ENCODE measurements around the gene SPN. TPM values are rescaled to one million over a fixed set of nuclear protein-coding genes. Genes with fewer than 3 reads are reported as not detected.
A peak's percentile ranks its signal among the peaks of the same experiment; 100 is the strongest.

The SPN gene
- total and polyA plus RNA-seq, 9 of the 15 experiments (the other 6 are each of a cell fraction or from before 2014, with no cell fraction given) = 24.3 to 225 (median 79.4) TPM

GRCh38 chr16:29664091-29664921 is 1.3 kb downstream of the SPN start (continued):
- TF ChIP-seq REST (IDR thresholded peaks at IDR 0.05; ENCODE audit: borderline replicate concordance) (no peak), REST (CRISPR knock-in tag; IDR thresholded peaks at IDR 0.05; ENCODE audit: low read depth) (peak; percentile 20; the same call in 1 of the 2 replicates), SMAD4 (CRISPR knock-in tag; conservative IDR thresholded peaks at IDR 0.05) (0 out of 2 replicates have a peak, but pooled peaks have one; percentile 40), NFE2 (IDR thresholded peaks at IDR 0.05; ENCODE audit: low read depth) (no peak), EP400 (IDR thresholded peaks at IDR 0.05) (peak; percentile 51; the same call in 1 of the 2 replicates), HDAC3 (IDR thresholded peaks at IDR 0.05; ENCODE audit: borderline replicate concordance, partially characterized antibody) (no peak), RBFOX2 (IDR thresholded peaks at IDR 0.05; ENCODE audit: low read depth, low read length) (peak; percentile 84), MCM7 (IDR thresholded peaks at IDR 0.05) (no peak), NR3C1 (CRISPR knock-in tag; IDR thresholded peaks at IDR 0.05) (peak; percentile 74; the same call in 1 of the 2 replicates), CREB3 (tag; conservative IDR thresholded peaks at IDR 0.05; ENCODE audit: low read depth) (peak; percentile 49; the same call in 1 of the 2 replicates), FOXA3 (CRISPR knock-in tag; conservative IDR thresholded peaks at IDR 0.05 in 1 of 2, IDR thresholded peaks at IDR 0.05 in 1 of 2) (peak in 1 of 2 experiments; percentile 76; a peak in 1 of 4 replicates), L3MBTL2 (IDR thresholded peaks at IDR 0.05) (peak; percentile 86), HMGN3 (IDR thresholded peaks at IDR 0.05; ENCODE audit: borderline replicate concordance, extremely low read depth, insufficient read length, low read depth, low read length) (peak; percentile 18), CTCF (IDR thresholded peaks at IDR 0.05 in 2 of 3, conservative IDR thresholded peaks at IDR 0.05 in 1 of 3; ENCODE audit: insufficient read depth in 2 of 3, low read depth in 1 of 3, low read length in 3 of 3) (peak in 2 of 3 experiments; percentile 31 to 40; a peak in 3 of 6 replicates), HEY1 (CRISPR knock-in tag; IDR thresholded peaks at IDR 0.05; ENCODE audit: borderline replicate concordance) (no peak), KAT7 (CRISPR knock-in tag; IDR thresholded peaks at IDR 0.05; ENCODE audit: borderline replicate concordance) (no peak; the same call in 1 of the 2 replicates)
